HepG2 (cell line): ENCODE measurements around the gene GYPC. TPM values are rescaled to one million over a fixed set of nuclear protein-coding genes. Genes with fewer than 3 reads are reported as not detected.

Experiments used
- ATAC-seq: fragments of 200-7000 bp; cut with Tn5 transposase; 3 replicates; pipeline ENCODE4 v1.9.1; 2020; ENCODE audit warnings: mild to moderate bottlenecking, moderate library complexity
- BruUV-seq: library from RNA; stranded (reverse); fragments of 400-500 nt; replicated peaks from 2 replicates; lab custom pipeline; 2021; lab: Mats Ljungman, UMichigan
- CTCF ChIA-PET: fragments of 300-600 bp; formaldehyde crosslinking; extraction: SDS; loops from one replicate; lab custom pipeline; 2021; ENCODE audit warnings: low total read pairs, inconsistent platforms, low intra/inter-chr PET ratio; lab: Yijun Ruan, JAX
- POLR2A ChIA-PET: fragments of 350-600 bp; sonication (Branson Sonifier 250); formaldehyde crosslinking; loops from one replicate; lab custom pipeline; 2020; ENCODE audit warnings: antibody characterized with exemption, inconsistent platforms; lab: Yijun Ruan, JAX
- DNase-seq: peaks from one replicate; pipeline ENCODE4 v3.0.0-alpha.2; 2015; ENCODE audit warnings: low spot score
- FAIRE-seq: peaks from 3 replicates; lab custom pipeline; 2011; peaks lifted over from hg19 to GRCh38; lab: Jason Lieb, UNC
- H2AFZ ChIP-seq: one replicate; pipeline ENCODE4 v1.6.1; 2011; ENCODE audit warnings: low read length, inconsistent platforms
- H3K27ac ChIP-seq: fragments of 300-600 bp; 3 replicates; pipeline ENCODE4 v1.8.0; 2011; ENCODE audit warnings: mixed run types, mild to moderate bottlenecking, mixed read lengths, low read length, inconsistent platforms; ENCODE audit not compliant: insufficient read depth; ENCODE audit errors: extremely low read length
- H3K27me3 ChIP-seq, 2 experiments: fragments of 200-600 bp in 1 of 2; 2 replicates in 1 of 2; 3 replicates in 1 of 2; pipeline versions ENCODE4 v1.6.0 to v1.8.0; 2011; ENCODE audit warnings: low read length in 2 of 2, mild to moderate bottlenecking in 2 of 2, moderate library complexity in 2 of 2, inconsistent platforms in 1 of 2; ENCODE audit not compliant: insufficient read depth in 2 of 2, control insufficient read depth in 1 of 2
- H3K36me3 ChIP-seq, 2 experiments: fragments of 200-600 bp in 1 of 2; replicated peaks in 1 of 2; 2 replicates in 1 of 2; 3 replicates in 1 of 2; pipeline versions ENCODE4 v1.5.1 to v1.8.0; 2011; ENCODE audit warnings: low read length in 2 of 2, inconsistent platforms in 1 of 2; ENCODE audit not compliant: insufficient read depth in 2 of 2, control insufficient read depth in 1 of 2
- H3K4me1 ChIP-seq: 2 replicates; pipeline ENCODE4 v1.5.1; 2012; ENCODE audit warnings: low read length, inconsistent platforms; ENCODE audit not compliant: insufficient read depth
- H3K4me2 ChIP-seq: 2 replicates; pipeline ENCODE4 v1.6.0; 2011; ENCODE audit warnings: low read depth, low read length, inconsistent platforms
- H3K4me3 ChIP-seq, 3 experiments: fragments of 200-600 bp in 1 of 3; sonication (generic), shearing (Covaris generic) in 1 of 3; replicated peaks in 1 of 3; 2 replicates each; pipeline ENCODE4 v1.5.1; 2011 to 2016; ENCODE audit warnings: low read length in 3 of 3, inconsistent platforms in 2 of 3, low read depth in 2 of 3, mild to moderate bottlenecking in 2 of 3, control low read depth in 1 of 3, mixed read lengths in 1 of 3; ENCODE audit not compliant: insufficient read depth in 1 of 3
- H3K79me2 ChIP-seq: one replicate; pipeline ENCODE4 v1.6.1; 2011; ENCODE audit warnings: low read length, inconsistent platforms; ENCODE audit not compliant: insufficient read depth
- H3K9ac ChIP-seq: 2 replicates; pipeline ENCODE4 v1.6.0; 2011; ENCODE audit warnings: mild to moderate bottlenecking, low read depth, low read length, inconsistent platforms; ENCODE audit not compliant: insufficient read depth
- H3K9me3 ChIP-seq: 2 replicates; pipeline ENCODE4 v1.5.1; 2012; ENCODE audit warnings: mild to moderate bottlenecking, low read length
- H4K20me1 ChIP-seq: 2 replicates; pipeline ENCODE4 v1.6.0; 2011; ENCODE audit warnings: inconsistent platforms, mild to moderate bottlenecking, low read length, moderate library complexity; ENCODE audit not compliant: insufficient read depth
- ARID2 ChIP-seq: sonication (generic); formaldehyde crosslinking; IDR thresholded peaks from 2 replicates; pipeline ENCODE4 v1.8.1; 2022; ENCODE audit warnings: mild to moderate bottlenecking, missing genetic modification reagents, borderline replicate concordance
- CERS6 ChIP-seq: sonication (generic); formaldehyde crosslinking; IDR thresholded peaks from 2 replicates; pipeline ENCODE4 v1.5.0; 2020; ENCODE audit warnings: missing genetic modification reagents
- EP300 ChIP-seq, 3 experiments: sonication (generic) in 1 of 3; formaldehyde crosslinking in 1 of 3; IDR thresholded peaks; 2 replicates each; pipeline versions ENCODE4 v1.5.1 to v1.6.1; 2011 to 2020; ENCODE audit warnings: low read depth in 2 of 3, low read length in 2 of 3, borderline replicate concordance in 1 of 3, improper control_type of control experiment in 1 of 3, mild to moderate bottlenecking in 1 of 3, missing genetic modification reagents in 1 of 3, moderate library complexity in 1 of 3
- FOSL1 ChIP-seq: sonication (generic); formaldehyde crosslinking; IDR thresholded peaks from 2 replicates; pipeline ENCODE4 v1.9.0; 2021; ENCODE audit warnings: missing genetic modification reagents, borderline replicate concordance
- HNRNPK ChIP-seq: fragments of 200-400 bp; formaldehyde crosslinking; IDR thresholded peaks from 2 replicates; pipeline ENCODE4 v1.6.1; 2018; ENCODE audit warnings: low read length, low read depth, moderate library complexity, mild to moderate bottlenecking; ENCODE audit not compliant: poor library complexity, severe bottlenecking
- MEIS2 ChIP-seq: sonication (generic); formaldehyde crosslinking; IDR thresholded peaks from 2 replicates; pipeline ENCODE4 v1.9.0; 2021; ENCODE audit warnings: mild to moderate bottlenecking, missing genetic modification reagents
- MIER2 ChIP-seq: IDR thresholded peaks from 2 replicates; pipeline ENCODE4 v1.6.1; 2016; ENCODE audit warnings: missing biosample characterization, missing genetic modification reagents
- SALL1 ChIP-seq: sonication (generic); formaldehyde crosslinking; IDR thresholded peaks from 2 replicates; pipeline ENCODE4 v1.8.0; 2022; ENCODE audit warnings: mild to moderate bottlenecking, missing genetic modification reagents
- TAF1 ChIP-seq: sonication (generic); formaldehyde crosslinking; IDR thresholded peaks from 2 replicates; pipeline ENCODE4 v1.4.0; 2020; ENCODE audit warnings: missing genetic modification reagents
- ZNF12 ChIP-seq: sonication (generic); formaldehyde crosslinking; IDR thresholded peaks from 2 replicates; pipeline ENCODE4 v1.5.0; 2020; ENCODE audit warnings: missing genetic modification reagents
- ZNF3 ChIP-seq: IDR thresholded peaks from 2 replicates; pipeline ENCODE4 v1.7.0; 2017; ENCODE audit warnings: inconsistent platforms
- ZNF326 ChIP-seq: sonication (generic); formaldehyde crosslinking; IDR thresholded peaks from 2 replicates; pipeline ENCODE4 v1.4.0; 2020; ENCODE audit warnings: missing genetic modification reagents, borderline replicate concordance
- ZNF709 ChIP-seq: sonication (generic); formaldehyde crosslinking; IDR thresholded peaks from 2 replicates; pipeline ENCODE4 v1.5.0; 2020; ENCODE audit warnings: mild to moderate bottlenecking, missing genetic modification reagents
- ZSCAN12 ChIP-seq: sonication (generic); formaldehyde crosslinking; IDR thresholded peaks from 2 replicates; pipeline ENCODE4 v1.9.0; 2021; ENCODE audit warnings: mild to moderate bottlenecking, missing genetic modification reagents
- WGBS: methylation state at CpG from one replicate; pipeline ENCODE4 v1.1.6; 2017; ENCODE audit warnings: low lambda C conversion rate; 5-methylcytosine and 5-hydroxymethylcytosine counted together
- in situ Hi-C: cut with HindIII; loops from 2 replicates; pipeline ENCODE4 v1.10.0; 2017; ENCODE audit warnings: low pct_unique_long_range_greater_than_20kb; ENCODE audit not compliant: extremely low pct_ligation_motif_present
- intact Hi-C: fragments of 100-400 bp; cut with micrococcal nuclease; formaldehyde crosslinking; loops from one replicate; pipeline ENCODE4 v1.10.0; 2022; ENCODE audit not compliant: unreplicated experiment
- polyA plus RNA-seq, 8 experiments: library from polyadenylated mRNA; depleted of rRNA in 3 of 8; stranded (reverse) in 7 of 8; unstranded in 1 of 8; fragments of >200 nt; fragmentation: Illumina TruSeq in 4 of 8; extraction: Trizol in 4 of 8; gene quantifications; 2 replicates each; pipeline versions ENCODE4 v1.2.1 to v1.2.3, GENCODE V29; 2011 to 2016; ENCODE audit warnings: low read depth in 4 of 8, missing spikeins in 1 of 8, mixed read lengths in 1 of 8; ENCODE audit not compliant: insufficient read depth in 1 of 8
- total RNA-seq, 5 experiments: library from RNA; depleted of rRNA; stranded (reverse); fragments of >200 nt; fragmentation: Illumina TruSeq; extraction: Trizol; gene quantifications; 2 replicates each; pipeline ENCODE4 v1.2.3, GENCODE V29; 2016; ENCODE audit warnings: low read depth in 1 of 5
- TF ChIP-seq, protein P1 (sequence below): IDR thresholded peaks from 2 replicates; pipeline ENCODE4 v1.6.1; 2016
- TF ChIP-seq, protein P2 (sequence below): sonication (generic); formaldehyde crosslinking; IDR thresholded peaks from 2 replicates; pipeline ENCODE4 v1.5.0; 2020; ENCODE audit warnings: missing genetic modification reagents

GYPC gene
- total and polyA plus RNA-seq, 2 of the 13 experiments (the other 11 are each of a cell fraction or from before 2014, with no cell fraction given) = not detected

- TF ChIP-seq, protein P1, sequence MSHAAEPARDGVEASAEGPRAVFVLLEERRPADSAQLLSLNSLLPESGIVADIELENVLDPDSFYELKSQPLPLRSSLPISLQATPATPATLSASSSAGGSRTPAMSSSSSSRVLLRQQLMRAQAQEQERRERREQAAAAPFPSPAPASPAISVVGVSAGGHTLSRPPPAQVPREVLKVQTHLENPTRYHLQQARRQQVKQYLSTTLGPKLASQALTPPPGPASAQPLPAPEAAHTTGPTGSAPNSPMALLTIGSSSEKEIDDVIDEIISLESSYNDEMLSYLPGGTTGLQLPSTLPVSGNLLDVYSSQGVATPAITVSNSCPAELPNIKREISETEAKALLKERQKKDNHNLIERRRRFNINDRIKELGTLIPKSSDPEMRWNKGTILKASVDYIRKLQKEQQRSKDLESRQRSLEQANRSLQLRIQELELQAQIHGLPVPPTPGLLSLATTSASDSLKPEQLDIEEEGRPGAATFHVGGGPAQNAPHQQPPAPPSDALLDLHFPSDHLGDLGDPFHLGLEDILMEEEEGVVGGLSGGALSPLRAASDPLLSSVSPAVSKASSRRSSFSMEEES = no peak
- TF ChIP-seq ZSCAN12 (CRISPR knock-in tag) = no peak
Observed at GRCh38 chr2:126645211-126645618, 10.7 kb upstream of the GYPC start (continued).

DNA sequence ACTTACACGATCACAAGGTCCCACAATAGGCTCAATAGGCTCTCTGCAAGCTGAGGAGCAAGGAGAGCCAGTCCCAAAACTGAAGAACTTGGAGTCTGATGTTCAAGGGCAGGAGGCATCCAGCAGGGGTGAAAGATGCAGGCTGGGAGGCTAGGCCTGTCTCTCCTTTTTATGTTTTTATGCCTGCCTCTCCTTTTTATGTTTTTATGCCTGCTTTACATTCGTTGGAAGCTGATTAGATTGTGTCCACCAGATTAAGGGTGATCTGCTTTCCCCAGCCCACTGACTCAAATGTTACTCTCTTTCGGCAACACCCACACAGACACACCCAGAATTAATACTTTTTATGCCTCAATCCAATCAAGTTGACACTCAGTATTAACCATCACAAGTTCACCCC, 9.9 kb upstream of the GYPC start:
- Histone ChIP-seq H3K79me2 (no peaks in the 10 kb centered on the region), H3K4me2 (no peak overlapping the region), H3K4me3 (no peak overlapping the region), H3K9me3 (no peaks in the 10 kb centered on the region), H2AFZ (no peak overlapping the region), H4K20me1 (no peaks in the 10 kb centered on the region), H3K4me1 (no peaks in the 10 kb centered on the region), H3K27me3 (no peaks in the 10 kb centered on the region), H3K9ac (no peak overlapping the region), H3K27ac (no peak overlapping the region), H3K36me3 (no peaks in the 10 kb centered on the region)
- DNase-seq (no peak), FAIRE-seq (no peak), ATAC-seq (no peak)
- in situ Hi-C loops (loop anchor here (25.0 kb wide), 1 partner anchor 409 kb away; no protein-coding TSS in a partner anchor), intact Hi-C loops (no loop called here)
- TF ChIP-seq ZNF3 (CRISPR knock-in tag) (no peak), MEIS2 (CRISPR knock-in tag) (no peak), CERS6 (CRISPR knock-in tag) (no peak), TAF1 (no peak), ARID2 (no peak), ZNF326 (CRISPR knock-in tag) (no peak), MIER2 (CRISPR knock-in tag) (no peak), ZNF709 (CRISPR knock-in tag) (no peak), SALL1 (no peak), EP300 (IDR thresholded peaks at IDR 0.05; ENCODE audit: low read depth in 2 of 2, low read length in 2 of 2) (no peak), EP300 (CRISPR knock-in tag; IDR thresholded peaks at IDR 0.05; ENCODE audit: borderline replicate concordance) (no peak), FOSL1 (CRISPR knock-in tag) (no peak), ZNF12 (no peak), HNRNPK (no peak)
- TF ChIP-seq, protein P2, sequence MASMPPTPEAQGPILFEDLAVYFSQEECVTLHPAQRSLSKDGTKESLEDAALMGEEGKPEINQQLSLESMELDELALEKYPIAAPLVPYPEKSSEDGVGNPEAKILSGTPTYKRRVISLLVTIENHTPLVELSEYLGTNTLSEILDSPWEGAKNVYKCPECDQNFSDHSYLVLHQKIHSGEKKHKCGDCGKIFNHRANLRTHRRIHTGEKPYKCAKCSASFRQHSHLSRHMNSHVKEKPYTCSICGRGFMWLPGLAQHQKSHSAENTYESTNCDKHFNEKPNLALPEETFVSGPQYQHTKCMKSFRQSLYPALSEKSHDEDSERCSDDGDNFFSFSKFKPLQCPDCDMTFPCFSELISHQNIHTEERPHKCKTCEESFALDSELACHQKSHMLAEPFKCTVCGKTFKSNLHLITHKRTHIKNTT (CRISPR knock-in tag) = no peak
- BruUV-seq = no TSS peak
- POLR2A ChIA-PET = no interaction called here
- CTCF ChIA-PET = no interaction called here
- 17% methylated on average over 3 of the region's 3 CpGs for WGBS
